ENCODE measurements around the gene RSRC1. TPM values are rescaled to one million over a fixed set of nuclear protein-coding genes. Genes with fewer than 3 reads are reported as not detected.

The RSRC1 gene
- total and polyA plus RNA-seq, 10 donors, result 7.2 to 56.5 (median 33.1) TPM

DNA sequence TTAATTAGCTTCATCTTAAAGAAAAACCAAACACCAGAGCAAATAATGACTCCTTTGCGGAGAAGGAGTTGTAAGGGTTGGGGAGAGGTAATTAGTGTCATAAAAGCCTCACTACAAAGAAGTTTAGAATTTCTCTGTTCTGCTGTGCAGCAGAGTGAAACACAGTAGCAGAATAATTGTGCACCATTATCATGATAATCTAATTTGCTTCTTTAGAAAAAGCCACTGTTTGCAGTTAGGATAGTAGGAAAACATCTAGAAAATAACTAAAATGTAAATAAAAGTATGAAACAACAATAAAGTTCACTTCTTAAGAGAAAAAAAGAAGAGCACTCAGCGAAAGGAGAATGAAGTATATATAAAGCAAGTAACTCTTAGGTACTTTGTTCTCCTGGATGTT is 9.2 kb upstream of the RSRC1 start:
- H3K4me3 ChIP-seq, result no peak overlapping the region
- 13 to 27% (median 20%) methylated on average over 2 of the region's 2 CpGs for WGBS, 5 donors
- DNase-seq, result no peak
- H3K9me3 ChIP-seq, result peaks cover 0 to 4% (median 0%) of the 10 kb centered on the region in 8 donors
- intact Hi-C loops (cut with DNase I; ENCODE audit: low total_unique reads), result no loop called here
- H3K4me1 ChIP-seq, result peaks cover 12 to 55% (median 44%) of the 10 kb centered on the region in 6 donors
- H3K36me3 ChIP-seq, result no peaks in the 10 kb centered on the region
- H3K27ac ChIP-seq, result no peak overlapping the region
- TF ChIP-seq POLR2AphosphoS5 (IDR thresholded peaks at IDR 0.05) (no peak), POLR2A (IDR thresholded peaks at IDR 0.05) (no peak), CTCF (IDR thresholded peaks at IDR 0.05 in 8 of 11, conservative IDR thresholded peaks at IDR 0.05 in 3 of 11) (no peak)
- peaks cover 12 to 100% (median 100%) of the 10 kb centered on the region in 7 donors for H3K27me3 ChIP-seq (replicated peaks in 1 of 7)

- Histone ChIP-seq H3K27ac (no peak overlapping the region), H3K36me3 (no peaks in the 10 kb centered on the region), H3K27me3 (replicated peaks in 1 of 7) (peaks cover 10 to 100% (median 100%) of the 10 kb centered on the region in 7 donors), H3K4me3 (no peak overlapping the region), H3K4me1 (peaks cover 14 to 61% (median 52%) of the 10 kb centered on the region in 6 donors), H3K9me3 (peaks cover 0 to 3% (median 0%) of the 10 kb centered on the region in 8 donors)
- intact Hi-C loops (cut with DNase I; ENCODE audit: low total_unique reads), result no loop called here
- 22 to 31% (median 24%) methylated on average over 14 of the region's 14 CpGs for WGBS, 5 donors
- DNase-seq, result no peak
- no peak for TF ChIP-seq CTCF (IDR thresholded peaks at IDR 0.05 in 8 of 11, conservative IDR thresholded peaks at IDR 0.05 in 3 of 11)
These were observed 8.3 kb upstream of the RSRC1 start for GRCh38 chr3:158101335-158102241.

DNA sequence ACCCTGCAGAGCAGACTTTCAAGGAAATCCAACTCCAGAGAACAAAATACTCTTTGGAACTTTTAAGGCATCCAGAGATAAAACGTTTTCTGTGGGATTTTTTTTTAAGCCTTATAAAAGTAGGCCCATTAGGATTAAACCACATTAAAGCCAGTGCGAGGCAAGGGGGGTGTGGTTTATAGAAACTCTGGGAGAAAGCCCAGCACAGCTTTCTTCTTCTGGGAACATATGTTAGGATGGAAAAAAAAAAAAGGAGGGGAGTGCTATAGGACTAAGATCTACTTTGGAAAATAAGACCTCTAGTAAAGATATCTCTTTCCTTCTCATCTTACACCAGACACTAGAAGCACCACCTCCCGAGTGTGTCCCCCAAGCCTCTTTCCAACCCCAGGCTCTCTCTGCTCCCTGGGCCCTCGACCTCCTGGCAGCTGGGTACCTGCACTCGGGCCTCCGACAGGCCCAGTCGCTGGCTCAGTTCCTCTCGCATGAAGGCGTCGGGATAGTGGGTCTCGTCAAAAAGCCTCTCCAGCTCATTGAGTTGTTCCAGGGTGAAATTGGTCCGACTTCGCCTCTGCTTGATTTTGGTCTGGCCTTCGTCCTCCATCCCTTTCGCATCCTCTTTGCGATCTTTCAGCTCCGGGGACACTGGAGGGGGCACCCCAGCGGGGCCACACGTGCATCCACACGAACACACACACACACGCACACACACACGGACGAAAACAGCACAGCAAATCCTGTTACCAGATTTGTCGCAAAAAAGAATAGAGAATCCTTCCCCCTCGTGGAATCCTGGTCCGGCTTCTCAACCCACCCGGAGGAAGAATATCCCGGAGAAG is 7.4 kb upstream of the RSRC1 start:
- no peak for DNase-seq
- 8 to 16% (median 11%) methylated on average over 28 of the region's 28 CpGs for WGBS, 5 donors
- TF ChIP-seq POLR2A (IDR thresholded peaks at IDR 0.05) (no peak), POLR2AphosphoS5 (IDR thresholded peaks at IDR 0.05) (no peak), CTCF (IDR thresholded peaks at IDR 0.05 in 8 of 11, conservative IDR thresholded peaks at IDR 0.05 in 3 of 11) (no peak)
- no peak overlapping the region for H3K27ac ChIP-seq
- H3K36me3 ChIP-seq, result no peaks in the 10 kb centered on the region
- peak overlapping the region in 1 of 8 donors; percentile 57 for H3K4me3 ChIP-seq
- intact Hi-C loops (cut with DNase I; ENCODE audit: low total_unique reads), result no loop called here
- peaks cover 0 to 3% (median 0%) of the 10 kb centered on the region in 8 donors for H3K9me3 ChIP-seq
- H3K4me1 ChIP-seq, result peaks cover 17 to 63% (median 54%) of the 10 kb centered on the region in 6 donors
- peaks cover 10 to 100% (median 100%) of the 10 kb centered on the region in 7 donors for H3K27me3 ChIP-seq (replicated peaks in 1 of 7)

Data from spleen (tissue), 11 donors.